ENCODE results near the gene DGAT2L6. TPM values are rescaled to one million over a fixed set of nuclear protein-coding genes. Genes with fewer than 3 reads are reported as not detected.

DGAT2L6 gene
- total RNA-seq, 1 experiment from 2014 or later = not detected

Other genes with a start within 250 kb of the DGAT2L6 start
- gene AWAT2, start 127.5 kb upstream of the DGAT2L6 start, total RNA-seq (2014; rRNA removed; shearing (Covaris generic)) = not detected in 2 replicates
- gene OTUD6A, start 115.0 kb upstream of the DGAT2L6 start, total RNA-seq (2014; rRNA removed; shearing (Covaris generic)) = not detected in 2 replicates
- 80.2 and 88.6 TPM in 2 replicates for gene IGBP1, start 44.0 kb upstream of the DGAT2L6 start, total RNA-seq (2014; rRNA removed; shearing (Covaris generic))
- not detected in 2 replicates for gene AWAT1, start 57.2 kb downstream of the DGAT2L6 start, total RNA-seq (2014; rRNA removed; shearing (Covaris generic))
- gene P2RY4, start 82.7 kb downstream of the DGAT2L6 start, total RNA-seq (2014; rRNA removed; shearing (Covaris generic)) = not detected in 2 replicates
- not detected in 2 replicates for gene ARR3, start 90.9 kb downstream of the DGAT2L6 start, total RNA-seq (2014; rRNA removed; shearing (Covaris generic))
- gene RAB41, start 104.7 kb downstream of the DGAT2L6 start, total RNA-seq (2014; rRNA removed; shearing (Covaris generic)) = not detected in 2 replicates
- 84.9 and 146 TPM in 2 replicates for gene PDZD11, start 112.4 kb downstream of the DGAT2L6 start, total RNA-seq (2014; rRNA removed; shearing (Covaris generic))
- gene KIF4A, start 112.6 kb downstream of the DGAT2L6 start, total RNA-seq (2014; rRNA removed; shearing (Covaris generic)) = 37.5 TPM in 2 replicates
- gene GDPD2, start 245.8 kb downstream of the DGAT2L6 start, total RNA-seq (2014; rRNA removed; shearing (Covaris generic)) = not detected in 2 replicates